HEK293 (cell line): ENCODE measurements around the gene SLC25A31.

Experiments
- CTCF ChIA-PET: fragments of 350-600 bp; formaldehyde crosslinking; extraction: SDS; loops from one replicate; lab custom pipeline; 2021; ENCODE audit warnings: antibody characterized with exemption; lab: Yijun Ruan, JAX
- POLR2A ChIA-PET: fragments of 300-600 bp; formaldehyde crosslinking; extraction: SDS; loops from one replicate; lab custom pipeline; 2020; ENCODE audit warnings: antibody characterized with exemption, inconsistent platforms; lab: Yijun Ruan, JAX
- H3K27ac ChIP-seq: fragments of 200-500 bp; sonication (Bioruptor generic); 2 replicates; pipeline ENCODE4 v1.5.1; 2014; ENCODE audit warnings: low read depth, low read length, control low read depth, inconsistent platforms; ENCODE audit errors: extremely low read depth
- H3K36me3 ChIP-seq, 2 experiments: fragments of 200-500 bp in 1 of 2; sonication (Bioruptor generic) in 1 of 2; 1 replicate in 1 of 2; 2 replicates in 1 of 2; pipeline ENCODE4 v1.5.1; 2014 to 2017; ENCODE audit warnings: inconsistent platforms in 2 of 2, low read length in 2 of 2; ENCODE audit not compliant: control insufficient read depth in 2 of 2, insufficient read depth in 1 of 2
- H3K4me1 ChIP-seq: fragments of 200-500 bp; sonication (Bioruptor generic); 2 replicates; pipeline ENCODE4 v1.5.1; 2014; ENCODE audit warnings: mild to moderate bottlenecking, low read length, inconsistent platforms; ENCODE audit not compliant: control insufficient read depth, insufficient read depth
- H3K4me3 ChIP-seq: 2 replicates; pipeline ENCODE4 v1.5.1; 2011; ENCODE audit warnings: low read depth, mild to moderate bottlenecking, control low read depth, low read length, moderate library complexity
- H3K9me3 ChIP-seq: fragments of 200-500 bp; sonication (Bioruptor generic); 2 replicates; pipeline ENCODE4 v1.5.1; 2014; ENCODE audit warnings: low read depth, low read length, inconsistent platforms; ENCODE audit not compliant: control insufficient read depth, insufficient read depth
- GFI1B ChIP-seq: fragments of 450-650 bp; formaldehyde crosslinking; IDR thresholded peaks from 2 replicates; pipeline ENCODE4 v1.5.1; 2016; ENCODE audit warnings: missing biosample characterization, missing genetic modification characterization
- MYNN ChIP-seq: fragments of 450-650 bp; formaldehyde crosslinking; IDR thresholded peaks from 2 replicates; pipeline ENCODE4 v1.5.1; 2016; ENCODE audit warnings: missing biosample characterization, missing genetic modification characterization, borderline replicate concordance
- RBAK ChIP-seq: fragments of 450-650 bp; formaldehyde crosslinking; IDR thresholded peaks from 2 replicates; pipeline ENCODE4 v1.5.1; 2016; ENCODE audit warnings: missing biosample characterization, missing genetic modification characterization
- ZNF16 ChIP-seq: fragments of 450-650 bp; formaldehyde crosslinking; IDR thresholded peaks from 2 replicates; pipeline ENCODE4 v1.5.1; 2016; ENCODE audit warnings: low read depth, missing biosample characterization, missing genetic modification characterization
- ZNF175 ChIP-seq: fragments of 450-650 bp; formaldehyde crosslinking; IDR thresholded peaks from 2 replicates; pipeline ENCODE4 v1.5.1; 2016; ENCODE audit warnings: missing biosample characterization, missing genetic modification characterization
- ZNF211 ChIP-seq: fragments of 450-650 bp; formaldehyde crosslinking; IDR thresholded peaks from 2 replicates; pipeline ENCODE4 v1.5.1; 2016; ENCODE audit warnings: low read depth, missing biosample characterization, missing genetic modification characterization
- ZNF341 ChIP-seq: fragments of 450-650 bp; formaldehyde crosslinking; IDR thresholded peaks from 2 replicates; pipeline ENCODE4; 2016; ENCODE audit warnings: low read depth, missing biosample characterization, missing genetic modification characterization
- ZNF473 ChIP-seq: fragments of 450-650 bp; formaldehyde crosslinking; IDR thresholded peaks from 2 replicates; pipeline ENCODE4 v1.5.1; 2017; ENCODE audit warnings: missing biosample characterization, missing genetic modification characterization
- ZNF549 ChIP-seq: fragments of 450-650 bp; IDR thresholded peaks from 2 replicates; pipeline ENCODE4 v1.5.1; 2018; ENCODE audit warnings: missing biosample characterization, missing genetic modification characterization, mild to moderate bottlenecking, inconsistent platforms, moderate library complexity
- ZNF791 ChIP-seq: fragments of 450-650 bp; formaldehyde crosslinking; IDR thresholded peaks from 2 replicates; pipeline ENCODE4 v1.5.1; 2016; ENCODE audit warnings: missing biosample characterization, missing genetic modification characterization
- ZNF837 ChIP-seq: fragments of 450-650 bp; formaldehyde crosslinking; IDR thresholded peaks from 2 replicates; pipeline ENCODE4 v1.5.1; 2016; ENCODE audit warnings: missing biosample characterization, missing genetic modification characterization
- TF ChIP-seq, protein P1 (sequence below): IDR thresholded peaks from 2 replicates; pipeline ENCODE4 v1.6.1; 2011; ENCODE audit warnings: mild to moderate bottlenecking, low read depth, low read length, borderline replicate concordance
- TF ChIP-seq, protein P2 (sequence below): fragments of 450-650 bp; formaldehyde crosslinking; IDR thresholded peaks from 2 replicates; pipeline ENCODE4 v1.5.1; 2017; ENCODE audit warnings: missing biosample characterization, missing genetic modification characterization
- TF ChIP-seq, protein P3 (sequence below): fragments of 450-650 bp; formaldehyde crosslinking; IDR thresholded peaks from 2 replicates; pipeline ENCODE4 v1.5.1; 2016; ENCODE audit warnings: missing biosample characterization, missing genetic modification characterization
- TF ChIP-seq, protein P4 (sequence below): fragments of 450-650 bp; formaldehyde crosslinking; IDR thresholded peaks from 2 replicates; pipeline ENCODE4 v1.5.1; 2016; ENCODE audit warnings: missing biosample characterization, missing genetic modification characterization
- TF ChIP-seq, protein P5 (sequence below): fragments of 450-650 bp; formaldehyde crosslinking; IDR thresholded peaks from 2 replicates; pipeline ENCODE4 v1.5.1; 2017; ENCODE audit warnings: missing biosample characterization, missing genetic modification characterization

The SLC25A31 gene

DNA sequence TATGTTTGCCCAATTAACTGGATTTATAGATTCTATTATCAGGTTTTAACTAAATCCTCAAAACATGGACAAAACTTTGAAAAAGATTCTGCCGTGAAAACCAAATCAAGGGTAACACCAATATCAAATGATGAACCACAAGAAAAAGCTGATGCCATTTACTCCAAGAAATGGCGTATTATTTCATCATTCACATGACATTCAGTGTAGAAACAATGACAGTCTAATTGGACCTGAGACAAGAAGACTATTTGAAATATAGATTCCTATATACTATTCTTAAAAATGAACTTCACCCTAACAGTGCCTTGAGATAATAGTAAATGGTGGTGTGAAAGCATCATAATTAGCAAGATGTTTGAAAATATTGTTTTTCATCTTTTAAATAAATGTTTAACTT, 4.8 kb downstream of the SLC25A31 start:
- H3K9me3 ChIP-seq: no peaks in the 10 kb centered on the region
- CTCF ChIA-PET: interaction anchor here (0.6 to 4.4 kb wide), 3 partner anchors 129 to 186 kb away, joined by 4 to 83 read pairs (median 5); no protein-coding TSS in a partner anchor
- TF ChIP-seq GFI1B (tag by site-specific recombination): no peak
- TF ChIP-seq, all 188 proteins: peak for 0
- H3K4me3 ChIP-seq: no peak overlapping the region
- H3K4me1 ChIP-seq: no peaks in the 10 kb centered on the region
- no peak overlapping the region for H3K27ac ChIP-seq
- POLR2A ChIA-PET: interaction anchor here (0.6 kb wide), 2 partner anchors 137 to 326 kb away, joined by 3 to 4 read pairs; partner anchors contain the start of gene LARP1B
- H3K36me3 ChIP-seq: no peaks in the 10 kb centered on the region

DNA sequence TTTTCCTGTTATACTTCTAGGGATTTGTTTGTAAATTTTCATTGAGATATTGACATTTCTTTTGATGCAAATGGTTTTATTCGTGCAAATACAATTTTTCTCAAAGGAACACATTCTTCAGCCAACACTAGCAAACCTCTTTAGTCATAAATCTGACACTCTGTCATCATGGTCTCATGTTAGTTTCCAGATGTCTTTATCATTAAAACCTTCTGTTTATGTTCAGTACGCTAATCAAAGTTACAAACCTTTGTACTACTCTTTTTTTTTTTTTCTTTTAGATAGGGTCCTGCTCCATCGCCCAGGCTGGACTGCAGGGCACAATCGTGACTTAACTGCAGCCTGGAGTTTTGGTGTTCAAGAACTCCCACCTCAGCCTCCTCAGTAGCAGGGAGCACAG, 7.1 kb downstream of the SLC25A31 start:
- ChIA-PET CTCF (no interaction called here), POLR2A (no interaction called here)
- Histone ChIP-seq H3K27ac (no peak overlapping the region), H3K4me1 (no peaks in the 10 kb centered on the region), H3K36me3 (no peaks in the 10 kb centered on the region), H3K4me3 (no peak overlapping the region), H3K9me3 (no peaks in the 10 kb centered on the region)
- TF ChIP-seq ZNF791 (tag by site-specific recombination): no peak
- TF ChIP-seq ZNF473 (tag by site-specific recombination): no peak
- TF ChIP-seq, protein P1, sequence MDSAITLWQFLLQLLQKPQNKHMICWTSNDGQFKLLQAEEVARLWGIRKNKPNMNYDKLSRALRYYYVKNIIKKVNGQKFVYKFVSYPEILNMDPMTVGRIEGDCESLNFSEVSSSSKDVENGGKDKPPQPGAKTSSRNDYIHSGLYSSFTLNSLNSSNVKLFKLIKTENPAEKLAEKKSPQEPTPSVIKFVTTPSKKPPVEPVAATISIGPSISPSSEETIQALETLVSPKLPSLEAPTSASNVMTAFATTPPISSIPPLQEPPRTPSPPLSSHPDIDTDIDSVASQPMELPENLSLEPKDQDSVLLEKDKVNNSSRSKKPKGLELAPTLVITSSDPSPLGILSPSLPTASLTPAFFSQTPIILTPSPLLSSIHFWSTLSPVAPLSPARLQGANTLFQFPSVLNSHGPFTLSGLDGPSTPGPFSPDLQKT: no peak
- TF ChIP-seq ZNF175 (tag by site-specific recombination): no peak
- no peak for TF ChIP-seq ZNF211 (tag by site-specific recombination)

DNA sequence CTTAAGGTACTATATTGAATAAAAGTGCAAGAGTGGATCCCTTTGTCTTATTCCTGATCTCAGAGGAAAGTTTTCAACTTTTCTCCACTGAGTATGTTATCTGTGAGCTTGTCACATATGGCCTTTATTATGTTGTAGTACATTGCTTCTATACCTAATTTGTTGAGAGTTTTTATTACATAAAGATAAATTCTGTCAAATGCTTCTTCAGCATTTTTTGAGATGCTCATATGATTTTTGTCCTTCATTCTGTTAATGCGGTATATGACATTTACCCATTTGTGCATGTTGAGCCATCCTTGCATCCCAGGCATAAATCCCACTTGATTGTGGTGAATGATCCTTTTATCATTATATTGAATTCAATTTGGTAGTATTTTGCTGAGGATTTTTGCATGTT, 11.0 kb downstream of the SLC25A31 start:
- H3K36me3 ChIP-seq: no peaks in the 10 kb centered on the region
- POLR2A ChIA-PET: no interaction called here
- CTCF ChIA-PET: no interaction called here
- no peak overlapping the region for H3K4me3 ChIP-seq
- TF ChIP-seq, protein P2, sequence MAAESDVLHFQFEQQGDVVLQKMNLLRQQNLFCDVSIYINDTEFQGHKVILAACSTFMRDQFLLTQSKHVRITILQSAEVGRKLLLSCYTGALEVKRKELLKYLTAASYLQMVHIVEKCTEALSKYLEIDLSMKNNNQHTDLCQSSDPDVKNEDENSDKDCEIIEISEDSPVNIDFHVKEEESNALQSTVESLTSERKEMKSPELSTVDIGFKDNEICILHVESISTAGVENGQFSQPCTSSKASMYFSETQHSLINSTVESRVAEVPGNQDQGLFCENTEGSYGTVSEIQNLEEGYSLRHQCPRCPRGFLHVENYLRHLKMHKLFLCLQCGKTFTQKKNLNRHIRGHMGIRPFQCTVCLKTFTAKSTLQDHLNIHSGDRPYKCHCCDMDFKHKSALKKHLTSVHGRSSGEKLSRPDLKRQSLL (tag by site-specific recombination): no peak
- TF ChIP-seq MYNN (tag by site-specific recombination) (no peak), ZNF341 (tag by site-specific recombination) (no peak)
- TF ChIP-seq, all 188 proteins: peak for 0
- no peaks in the 10 kb centered on the region for H3K9me3 ChIP-seq
- no peak overlapping the region for H3K27ac ChIP-seq
- H3K4me1 ChIP-seq: no peaks in the 10 kb centered on the region

DNA sequence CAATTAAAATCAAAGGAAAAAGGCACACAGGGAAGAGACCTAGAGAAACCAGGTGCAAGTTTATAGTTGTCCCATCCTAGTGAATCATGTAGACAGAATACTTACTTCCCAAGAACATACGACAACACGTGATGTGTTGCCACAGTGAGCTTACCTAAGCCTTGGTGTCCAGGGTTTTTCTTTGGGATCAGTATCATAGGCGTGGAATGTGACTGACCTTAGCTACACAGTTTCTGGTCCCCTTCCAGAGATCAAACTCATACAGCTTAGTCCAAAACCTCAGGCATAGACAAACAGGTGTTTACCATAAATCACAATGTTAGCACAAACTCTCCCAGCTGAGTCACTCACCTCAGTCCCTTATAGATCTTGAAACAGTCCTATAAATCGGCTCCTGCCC, 17.7 kb downstream of the SLC25A31 start:
- H3K4me3 ChIP-seq: no peak overlapping the region
- no peaks in the 10 kb centered on the region for H3K4me1 ChIP-seq
- POLR2A ChIA-PET: no interaction called here
- no peak overlapping the region for H3K27ac ChIP-seq
- CTCF ChIA-PET: interaction anchor here (0.7 to 1.6 kb wide), 2 partner anchors 15 to 161 kb away, joined by 3 read pairs; no protein-coding TSS in a partner anchor
- no peaks in the 10 kb centered on the region for H3K9me3 ChIP-seq
- H3K36me3 ChIP-seq: no peaks in the 10 kb centered on the region
- TF ChIP-seq RBAK (tag by site-specific recombination): no peak
- TF ChIP-seq, protein P3, sequence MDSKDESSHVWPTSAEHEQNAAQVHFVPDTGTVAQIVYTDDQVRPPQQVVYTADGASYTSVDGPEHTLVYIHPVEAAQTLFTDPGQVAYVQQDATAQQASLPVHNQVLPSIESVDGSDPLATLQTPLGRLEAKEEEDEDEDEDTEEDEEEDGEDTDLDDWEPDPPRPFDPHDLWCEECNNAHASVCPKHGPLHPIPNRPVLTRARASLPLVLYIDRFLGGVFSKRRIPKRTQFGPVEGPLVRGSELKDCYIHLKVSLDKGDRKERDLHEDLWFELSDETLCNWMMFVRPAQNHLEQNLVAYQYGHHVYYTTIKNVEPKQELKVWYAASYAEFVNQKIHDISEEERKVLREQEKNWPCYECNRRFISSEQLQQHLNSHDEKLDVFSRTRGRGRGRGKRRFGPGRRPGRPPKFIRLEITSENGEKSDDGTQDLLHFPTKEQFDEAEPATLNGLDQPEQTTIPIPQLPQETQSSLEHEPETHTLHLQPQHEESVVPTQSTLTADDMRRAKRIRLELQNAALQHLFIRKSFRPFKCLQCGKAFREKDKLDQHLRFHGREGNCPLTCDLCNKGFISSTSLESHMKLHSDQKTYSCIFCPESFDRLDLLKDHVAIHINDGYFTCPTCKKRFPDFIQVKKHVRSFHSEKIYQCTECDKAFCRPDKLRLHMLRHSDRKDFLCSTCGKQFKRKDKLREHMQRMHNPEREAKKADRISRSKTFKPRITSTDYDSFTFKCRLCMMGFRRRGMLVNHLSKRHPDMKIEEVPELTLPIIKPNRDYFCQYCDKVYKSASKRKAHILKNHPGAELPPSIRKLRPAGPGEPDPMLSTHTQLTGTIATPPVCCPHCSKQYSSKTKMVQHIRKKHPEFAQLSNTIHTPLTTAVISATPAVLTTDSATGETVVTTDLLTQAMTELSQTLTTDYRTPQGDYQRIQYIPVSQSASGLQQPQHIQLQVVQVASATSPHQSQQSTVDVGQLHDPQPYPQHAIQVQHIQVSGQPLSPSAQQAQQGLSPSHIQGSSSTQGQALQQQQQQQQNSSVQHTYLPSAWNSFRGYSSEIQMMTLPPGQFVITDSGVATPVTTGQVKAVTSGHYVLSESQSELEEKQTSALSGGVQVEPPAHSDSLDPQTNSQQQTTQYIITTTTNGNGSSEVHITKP: no peak
- no peak for TF ChIP-seq ZNF549
- TF ChIP-seq, protein P4, sequence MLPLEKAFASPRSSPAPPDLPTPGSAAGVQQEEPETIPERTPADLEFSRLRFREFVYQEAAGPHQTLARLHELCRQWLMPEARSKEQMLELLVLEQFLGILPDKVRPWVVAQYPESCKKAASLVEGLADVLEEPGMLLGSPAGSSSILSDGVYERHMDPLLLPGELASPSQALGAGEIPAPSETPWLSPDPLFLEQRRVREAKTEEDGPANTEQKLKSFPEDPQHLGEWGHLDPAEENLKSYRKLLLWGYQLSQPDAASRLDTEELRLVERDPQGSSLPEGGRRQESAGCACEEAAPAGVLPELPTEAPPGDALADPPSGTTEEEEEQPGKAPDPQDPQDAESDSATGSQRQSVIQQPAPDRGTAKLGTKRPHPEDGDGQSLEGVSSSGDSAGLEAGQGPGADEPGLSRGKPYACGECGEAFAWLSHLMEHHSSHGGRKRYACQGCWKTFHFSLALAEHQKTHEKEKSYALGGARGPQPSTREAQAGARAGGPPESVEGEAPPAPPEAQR (tag by site-specific recombination): no peak
- no peak for TF ChIP-seq ZNF837 (tag by site-specific recombination)
- TF ChIP-seq ZNF16: no peak
- TF ChIP-seq, protein P5, sequence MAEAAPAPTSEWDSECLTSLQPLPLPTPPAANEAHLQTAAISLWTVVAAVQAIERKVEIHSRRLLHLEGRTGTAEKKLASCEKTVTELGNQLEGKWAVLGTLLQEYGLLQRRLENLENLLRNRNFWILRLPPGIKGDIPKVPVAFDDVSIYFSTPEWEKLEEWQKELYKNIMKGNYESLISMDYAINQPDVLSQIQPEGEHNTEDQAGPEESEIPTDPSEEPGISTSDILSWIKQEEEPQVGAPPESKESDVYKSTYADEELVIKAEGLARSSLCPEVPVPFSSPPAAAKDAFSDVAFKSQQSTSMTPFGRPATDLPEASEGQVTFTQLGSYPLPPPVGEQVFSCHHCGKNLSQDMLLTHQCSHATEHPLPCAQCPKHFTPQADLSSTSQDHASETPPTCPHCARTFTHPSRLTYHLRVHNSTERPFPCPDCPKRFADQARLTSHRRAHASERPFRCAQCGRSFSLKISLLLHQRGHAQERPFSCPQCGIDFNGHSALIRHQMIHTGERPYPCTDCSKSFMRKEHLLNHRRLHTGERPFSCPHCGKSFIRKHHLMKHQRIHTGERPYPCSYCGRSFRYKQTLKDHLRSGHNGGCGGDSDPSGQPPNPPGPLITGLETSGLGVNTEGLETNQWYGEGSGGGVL (tag by site-specific recombination): no peak
